Left cardiac atrium (tissue), 4 donors: ENCODE results near the gene PHF21A. TPM values are rescaled to one million over a fixed set of nuclear protein-coding genes. Genes with fewer than 3 reads are reported as not detected.
A peak's percentile ranks its signal among the peaks of the same experiment; 100 is the strongest.

Experiments used
- ATAC-seq, 2 donors: fragments of 200-7000 bp; cut with Tn5 transposase; one replicate each; pipeline ENCODE4 v1.9.1; 2020; ENCODE audit warnings: mild to moderate bottlenecking in 2 of 2, moderate library complexity in 2 of 2
- DNase-seq: peaks from one replicate; pipeline ENCODE4 v3.0.0-alpha.2; 2020
- intact Hi-C, 2 donors: fragments of 100-400 bp; cut with DNase I; formaldehyde crosslinking; loops; one replicate each; pipeline versions ENCODE4 v1.14.1 to v1.15.1; 2022 to 2023
- total RNA-seq, 2 donors: library from RNA; stranded (reverse); fragmentation: NEBNext Ultra II Directional; extraction: Animal tissue kit (Norgen Biotek cat#: 25700); gene quantifications; one replicate each; pipeline ENCODE4 v1.2.1, GENCODE V29; 2021
- donor health status: DM: no; HTN: yes; CAD: no.
- donor health status: DM: no; HTN: yes; CAD: no; lungs with severe emphysema.
- donor health status: DM: yes; HTN: yes; CAD: no.
- donor health status: Dilated cardiomyopathy.

PHF21A gene
- total RNA-seq, 2 donors from 2014 or later: 39.7 to 40.4 TPM

DNA sequence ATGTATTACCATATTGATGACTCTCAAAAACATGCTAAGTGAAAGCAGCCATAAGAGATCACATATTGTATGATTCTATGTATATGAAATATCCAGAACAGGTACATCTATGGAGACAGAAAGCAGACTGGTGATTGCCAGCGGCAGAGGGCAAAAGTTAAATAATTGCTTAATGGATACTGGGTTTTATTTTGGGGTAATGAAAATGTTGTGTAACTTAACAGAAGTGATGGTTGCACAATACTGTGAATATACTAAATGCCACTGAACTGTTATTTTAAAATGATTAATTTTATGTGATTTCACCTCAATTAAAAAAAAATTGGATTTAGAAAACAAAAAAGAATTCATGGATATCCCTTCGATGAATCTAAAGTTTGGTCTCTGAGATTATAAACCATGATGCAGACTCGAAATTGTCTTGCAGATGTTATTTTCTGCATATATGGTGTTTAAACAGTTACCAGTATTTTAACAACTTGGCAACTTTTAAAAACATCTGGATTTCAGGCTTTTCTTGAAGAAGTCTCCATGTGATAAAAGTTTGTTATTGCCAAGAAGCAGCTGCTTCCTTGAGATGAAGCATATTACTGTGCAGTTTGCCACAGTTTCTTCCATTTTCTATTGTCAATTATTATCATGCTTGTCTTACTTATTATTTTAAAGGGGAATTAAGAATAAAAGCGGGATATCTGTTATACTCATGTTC, 160.7 kb downstream of the PHF21A start:
- ATAC-seq (no peak), DNase-seq (no peak)
- intact Hi-C loops: loop anchor here in 1 of 2 donors (10.0 kb wide), 1 partner anchor 354 kb away; no protein-coding TSS in a partner anchor

DNA sequence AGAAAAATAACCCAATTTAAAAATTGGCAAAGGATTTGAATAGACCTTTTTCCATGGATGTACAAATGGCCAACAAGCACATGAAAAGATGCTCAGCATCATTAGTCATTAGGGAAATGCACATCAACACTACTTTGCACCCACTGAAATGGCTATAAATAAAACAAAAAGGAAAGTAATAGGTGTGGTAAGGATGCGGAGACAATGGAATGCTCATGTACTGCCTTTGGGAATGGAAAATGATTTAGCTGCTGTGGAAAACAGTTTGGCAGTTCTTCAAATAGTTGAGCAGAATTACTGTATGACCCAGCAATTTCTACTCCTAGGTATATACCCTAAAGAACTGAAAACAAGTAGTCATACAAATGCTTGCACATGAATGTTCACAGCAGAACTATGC, 161.4 kb downstream of the PHF21A start:
- ATAC-seq: no peak
- DNase-seq: no peak
- intact Hi-C loops: loop anchor here in 1 of 2 donors (10.0 kb wide), 1 partner anchor 355 kb away; no protein-coding TSS in a partner anchor

DNA sequence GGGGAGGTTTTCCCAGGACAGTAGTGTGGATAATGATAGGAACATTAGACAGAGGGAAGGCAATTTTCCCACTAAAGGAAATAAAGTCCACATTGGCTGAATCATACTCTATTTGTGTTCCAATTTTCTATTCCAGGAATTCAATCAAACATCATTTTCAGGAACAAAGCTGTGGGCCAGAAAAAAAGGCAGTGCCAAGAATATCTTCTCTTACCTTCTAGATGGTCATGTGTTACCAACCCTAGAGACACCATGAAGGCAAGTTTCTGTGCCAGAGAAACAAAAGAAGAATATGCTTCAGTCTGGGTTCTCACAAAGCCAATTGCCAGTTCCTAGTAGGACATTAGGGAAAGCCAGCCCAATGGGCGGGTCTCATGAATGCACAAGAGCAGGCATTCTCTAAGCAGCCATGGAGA, 171.3 kb downstream of the PHF21A start:
- DNase-seq (no peak), ATAC-seq (no peak)
- intact Hi-C loops: no loop called here

DNA sequence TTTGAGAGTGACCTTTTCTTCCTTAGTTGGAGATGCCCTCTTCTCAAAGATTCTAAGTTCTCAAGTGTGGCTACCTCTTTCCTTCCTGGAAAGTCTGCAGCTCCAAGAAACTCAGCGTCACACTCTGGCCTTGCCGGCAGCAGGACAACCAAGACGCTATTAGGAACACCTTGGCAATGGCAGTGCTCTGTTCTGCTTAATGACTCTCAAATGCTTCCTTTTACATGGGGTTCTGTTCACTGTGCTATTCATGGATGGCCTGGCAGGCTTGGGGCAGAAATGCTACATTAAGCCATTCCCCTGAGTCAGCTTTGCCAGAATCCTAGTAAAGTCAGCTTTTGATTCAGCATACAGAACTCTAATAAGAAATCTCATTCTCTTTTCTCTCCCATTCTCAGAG, 172.9 kb downstream of the PHF21A start:
- DNase-seq (no peak), ATAC-seq (no peak)
- intact Hi-C loops: no loop called here

DNA sequence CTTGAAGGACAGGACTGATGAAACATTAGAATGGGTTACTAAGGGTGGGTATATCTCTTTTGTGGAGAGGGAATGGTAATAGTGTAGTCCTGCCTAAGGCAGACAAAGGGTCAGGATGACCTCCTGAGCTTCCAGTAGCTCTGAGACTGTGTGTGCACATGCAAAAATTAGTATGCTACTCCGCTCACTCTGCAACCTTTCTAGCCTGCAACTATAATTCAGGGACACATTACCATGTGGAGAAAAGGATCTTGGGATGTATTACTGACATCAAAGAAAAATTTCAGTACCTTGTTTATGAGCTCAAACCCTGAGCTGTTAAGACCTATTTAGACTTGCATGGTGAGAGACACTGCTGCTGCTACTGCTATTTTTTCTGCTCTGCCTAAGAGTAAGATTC, 173.4 kb downstream of the PHF21A start:
- DNase-seq (no peak), ATAC-seq (no peak)
- intact Hi-C loops: no loop called here

DNA sequence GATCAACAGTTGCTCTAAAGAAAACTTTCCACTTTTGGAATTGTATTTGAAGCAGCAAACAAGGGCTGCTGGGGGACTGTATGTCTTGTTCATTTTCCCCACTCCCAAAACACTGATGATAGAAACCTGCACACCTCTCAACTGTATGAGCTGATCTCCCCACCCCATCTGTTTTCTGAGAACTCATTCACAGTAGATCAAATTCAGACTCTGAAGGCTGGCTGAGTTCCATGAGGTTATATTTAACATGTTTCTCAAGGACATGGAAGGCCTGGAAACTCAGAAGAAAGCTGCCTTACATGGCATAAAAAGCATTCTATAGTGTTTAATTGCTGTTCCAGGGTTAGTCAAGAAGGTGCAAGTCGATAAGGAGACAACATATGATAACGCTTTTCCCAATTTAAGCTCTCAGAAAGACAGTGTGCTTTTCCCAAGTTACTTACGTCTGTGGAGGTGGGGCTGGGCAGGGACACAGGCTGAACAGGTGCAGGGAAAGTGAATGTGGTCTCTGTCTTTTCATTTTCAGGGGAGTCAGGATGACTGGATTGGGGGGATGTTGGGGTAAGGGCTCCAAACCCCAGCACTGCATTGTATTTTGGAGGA, 175.8 kb downstream of the PHF21A start:
- no peak for DNase-seq
- ATAC-seq: no peak
- intact Hi-C loops: loop anchor here in 1 of 2 donors (2.0 kb wide), 1 partner anchor 39 kb away; no protein-coding TSS in a partner anchor

DNA sequence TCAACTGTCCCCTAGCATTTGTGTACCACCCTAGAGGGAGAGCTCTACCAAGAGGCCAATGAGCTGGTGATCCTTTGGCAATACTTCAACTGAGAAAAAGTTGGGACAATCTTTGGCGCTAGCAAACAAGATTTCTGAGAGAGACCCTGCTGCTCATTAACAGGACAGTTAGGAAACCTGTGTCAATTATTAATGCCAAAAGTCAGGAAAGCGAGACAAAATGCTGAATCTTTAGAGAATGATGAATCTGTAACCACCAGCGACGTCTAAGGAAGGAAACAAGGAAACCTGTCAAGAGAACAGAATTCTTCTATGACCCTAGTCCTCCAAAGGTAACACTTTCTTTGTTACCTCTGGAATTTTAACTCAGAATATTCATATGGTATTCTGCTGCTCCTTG, 178.9 kb downstream of the PHF21A start:
- intact Hi-C loops: no loop called here
- ATAC-seq: no peak
- no peak for DNase-seq

DNA sequence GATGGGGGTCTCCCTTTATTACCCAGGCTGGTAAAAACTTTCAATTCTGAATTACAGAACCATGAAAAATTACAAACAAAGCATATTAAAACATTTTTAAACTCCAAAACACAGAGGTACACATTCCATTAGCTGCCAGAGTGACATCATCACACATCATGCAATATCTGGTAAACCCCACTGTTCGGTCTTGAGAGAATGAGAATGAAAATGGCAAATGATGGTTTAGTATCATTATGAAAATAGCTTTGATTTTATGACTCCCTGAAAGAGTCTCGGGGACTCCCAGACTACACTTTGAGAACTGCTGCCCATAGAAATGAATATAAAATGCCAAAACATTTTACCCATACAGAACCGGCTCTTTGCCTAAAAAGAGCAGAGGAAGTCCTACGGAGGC, 180.0 kb downstream of the PHF21A start:
- intact Hi-C loops: no loop called here
- DNase-seq (no peak), ATAC-seq (no peak)

DNA sequence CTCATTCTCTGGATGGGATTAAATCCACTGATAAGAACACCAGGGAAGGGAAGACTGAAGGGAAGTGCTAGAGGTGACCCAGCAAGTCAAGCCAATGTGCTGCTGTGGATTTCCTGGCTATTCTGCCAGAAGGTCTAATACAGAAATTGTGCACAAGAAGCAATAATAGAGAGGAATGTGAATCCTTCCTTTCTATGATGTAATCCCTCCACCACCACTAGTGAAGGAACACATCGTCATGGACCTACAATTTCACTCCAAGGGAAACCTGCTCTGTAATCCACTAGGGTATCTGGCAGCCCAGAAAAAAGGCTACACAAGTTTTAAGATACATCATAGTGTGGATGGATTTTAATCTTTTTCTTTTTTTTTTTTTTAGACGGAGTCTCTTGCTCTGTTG, 181.4 kb downstream of the PHF21A start:
- intact Hi-C loops: no loop called here
- ATAC-seq (no peak), DNase-seq (no peak)

DNA sequence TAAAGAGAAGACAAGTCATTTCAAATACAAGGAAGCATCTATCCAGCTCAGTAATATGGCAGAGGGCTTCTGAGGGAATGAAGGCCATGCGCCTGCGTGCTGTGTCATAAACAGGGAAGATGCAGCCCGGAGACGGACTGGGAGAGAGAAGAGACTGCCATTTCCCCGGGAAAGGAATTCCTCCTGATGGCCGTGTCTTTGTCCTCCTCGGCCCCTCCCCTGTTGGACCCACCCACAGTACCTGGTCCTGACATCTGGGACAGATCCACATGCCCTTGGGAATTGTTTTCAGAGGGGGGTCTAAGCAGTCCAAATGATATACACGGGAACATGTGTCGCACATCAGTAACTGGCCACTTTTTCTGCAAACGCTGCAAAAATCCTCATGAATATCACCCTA, 183.3 kb downstream of the PHF21A start:
- no peak for DNase-seq
- intact Hi-C loops: no loop called here
- no peak for ATAC-seq

DNA sequence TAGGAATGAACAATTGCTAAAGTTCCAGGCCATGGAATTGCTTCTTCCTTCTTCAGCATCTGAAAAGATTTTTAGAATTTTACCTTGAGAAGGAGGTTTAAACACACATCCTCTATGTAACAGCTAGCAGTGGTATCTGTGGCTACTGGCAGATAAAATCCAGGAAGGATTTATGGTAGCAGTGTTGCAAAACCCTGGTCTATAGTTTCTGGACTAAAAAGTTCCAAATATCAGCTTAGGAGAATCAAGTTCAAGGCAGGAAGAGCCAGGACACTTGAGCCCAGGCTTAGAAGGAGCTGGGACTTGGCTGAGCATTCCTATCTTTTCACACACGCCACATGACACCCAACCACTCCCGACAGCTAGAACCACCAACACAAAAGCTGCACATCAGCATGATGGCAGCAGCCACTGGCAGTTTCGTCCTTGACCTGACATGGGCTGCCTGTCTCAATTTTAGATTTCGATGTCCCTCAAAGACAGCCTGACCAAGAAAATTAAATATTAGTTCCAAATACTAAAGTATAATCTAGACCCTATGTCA, 184.7 kb downstream of the PHF21A start:
- no peak for ATAC-seq
- no peak for DNase-seq
- intact Hi-C loops: no loop called here

DNA sequence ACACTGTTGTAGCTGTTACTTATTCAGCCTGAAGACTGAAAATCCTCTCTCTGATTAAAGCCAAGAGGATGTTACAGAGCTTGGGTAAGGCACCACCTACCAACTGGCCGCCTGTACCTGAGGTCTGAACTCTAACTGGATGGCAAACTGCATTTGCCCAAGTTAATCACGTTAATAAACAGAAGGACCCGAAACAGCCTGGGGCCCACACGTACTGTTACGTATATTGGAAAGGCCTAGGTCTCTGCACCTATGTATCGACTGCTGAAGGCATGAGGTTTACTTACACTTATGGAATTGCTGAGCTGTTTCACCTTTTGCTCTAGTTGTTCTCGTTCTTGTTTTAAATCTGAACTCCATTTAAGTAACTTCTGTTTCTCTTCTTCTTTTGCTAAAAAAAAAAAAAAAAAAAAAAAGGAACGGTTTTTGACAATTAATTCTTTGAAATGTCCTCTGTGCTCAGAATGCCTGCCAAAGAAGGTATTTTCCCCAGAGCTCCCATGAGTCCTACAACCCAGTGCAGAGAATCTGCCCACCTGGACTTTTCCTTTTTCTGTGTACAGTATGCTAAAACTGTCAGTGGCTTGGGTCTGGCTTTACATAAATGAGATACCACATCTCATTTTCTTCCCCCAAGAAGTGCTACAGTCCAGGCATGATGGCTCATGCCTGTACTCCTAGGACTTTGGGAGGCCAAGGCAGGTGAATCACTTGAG, 185.7 kb downstream of the PHF21A start:
- ATAC-seq: no peak
- no peak for DNase-seq
- intact Hi-C loops: no loop called here

DNA sequence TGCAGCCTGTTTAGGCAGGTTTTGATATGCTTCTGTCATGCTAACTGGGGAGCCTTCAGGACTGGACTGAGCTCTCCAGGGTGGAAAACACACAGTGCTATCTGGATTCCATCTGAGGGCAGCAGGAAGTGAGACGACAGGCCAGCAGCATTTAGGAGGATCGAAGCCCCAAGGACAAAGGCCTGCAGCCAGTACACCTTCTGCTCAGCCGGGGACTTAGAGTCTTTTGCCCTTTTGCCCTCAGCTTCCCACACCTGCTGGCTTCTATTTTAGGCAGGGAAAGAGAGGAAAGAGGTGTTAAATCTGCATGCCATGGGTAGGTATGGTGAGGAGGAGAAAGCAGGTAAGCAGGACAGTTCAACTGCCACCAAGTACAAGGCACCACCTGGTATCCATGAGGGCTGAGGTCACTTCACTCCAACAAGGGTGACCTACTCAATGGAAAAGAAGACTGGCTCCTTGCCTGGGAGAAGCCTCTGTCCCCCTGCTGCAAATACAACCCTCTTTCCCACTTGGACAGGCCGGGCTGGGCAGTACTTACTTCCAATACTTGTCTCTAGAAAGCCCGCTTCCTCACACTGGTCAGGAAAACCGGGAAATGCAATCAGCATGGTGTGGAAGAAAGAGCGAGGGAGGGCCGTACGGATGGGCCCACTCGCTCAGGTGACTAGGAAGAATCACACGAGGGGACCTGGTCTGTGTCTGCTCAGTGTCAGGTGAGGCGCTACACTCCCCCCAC, 186.5 kb downstream of the PHF21A start:
- DNase-seq (no peak), ATAC-seq (no peak)
- intact Hi-C loops: no loop called here

DNA sequence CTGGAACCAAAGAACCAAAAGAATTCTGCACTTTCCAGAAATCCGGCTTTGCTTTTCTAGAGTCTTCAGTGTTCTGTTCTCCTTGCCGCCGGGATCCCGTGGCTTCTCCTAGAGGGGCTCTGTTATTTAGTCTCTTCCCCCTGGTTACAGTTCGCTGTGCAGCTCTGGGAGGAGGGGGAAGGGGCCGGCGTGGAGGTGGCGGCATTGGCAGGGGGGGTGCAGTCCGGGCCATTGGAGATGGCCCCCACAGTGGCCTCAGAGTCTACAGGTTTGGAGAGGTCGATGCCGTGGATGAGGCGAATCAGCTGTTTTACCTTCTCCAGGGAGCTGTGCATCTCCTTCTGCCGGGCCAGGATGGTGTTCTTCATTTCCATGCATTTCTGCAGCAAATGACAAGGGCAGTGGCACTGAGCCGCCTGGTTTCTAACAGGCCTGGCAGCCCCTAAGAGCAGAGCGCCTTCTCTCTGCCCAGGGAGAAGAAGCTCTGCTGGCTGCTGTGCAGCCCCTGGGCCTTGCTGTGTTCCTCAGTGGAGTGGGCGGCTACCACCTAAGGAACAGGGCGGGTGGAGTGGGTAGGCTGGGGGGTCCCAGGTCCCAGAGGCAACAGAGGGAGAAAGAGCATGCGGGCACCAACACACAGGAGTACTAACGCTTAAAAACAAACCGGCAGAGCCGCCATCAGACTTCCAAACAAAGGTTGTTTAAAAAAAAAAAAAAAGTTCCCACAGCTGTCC, 187.2 kb downstream of the PHF21A start:
- no peak for ATAC-seq
- DNase-seq: no peak
- intact Hi-C loops: no loop called here

DNA sequence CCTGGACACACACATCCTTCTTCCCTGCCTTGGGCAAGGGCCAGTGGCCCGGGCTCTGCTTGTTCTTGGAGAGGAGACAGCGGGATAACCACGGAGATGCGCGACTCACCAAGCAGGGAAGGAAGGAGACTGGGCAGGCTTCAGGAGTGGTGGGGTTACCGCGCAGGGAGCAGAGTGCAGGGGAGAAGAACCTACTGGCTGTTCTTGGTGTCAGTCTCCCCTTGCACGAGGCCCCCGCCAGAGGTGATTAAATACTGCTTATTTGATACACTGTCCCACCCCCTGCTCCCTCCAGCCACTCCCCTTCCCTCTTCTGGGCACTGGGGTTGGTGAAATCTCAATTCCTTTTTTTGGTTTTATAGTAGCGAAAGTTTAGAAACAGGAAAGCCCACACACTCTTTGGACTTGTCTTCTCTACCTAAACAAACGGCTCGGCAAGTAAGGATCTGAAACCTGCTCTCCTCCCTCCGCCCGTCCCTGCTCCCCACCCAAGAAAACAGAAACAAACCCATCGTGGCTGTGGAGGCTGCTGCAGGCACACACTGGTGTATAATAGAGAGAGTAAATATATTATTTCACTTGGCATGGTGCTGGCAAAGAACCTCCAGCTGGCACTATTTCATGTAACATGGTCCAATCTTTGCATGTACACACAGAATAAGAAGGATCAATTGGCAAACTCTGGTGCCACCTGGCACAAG, 188.0 kb downstream of the PHF21A start:
- intact Hi-C loops: no loop called here
- no peak for ATAC-seq
- DNase-seq: no peak

DNA sequence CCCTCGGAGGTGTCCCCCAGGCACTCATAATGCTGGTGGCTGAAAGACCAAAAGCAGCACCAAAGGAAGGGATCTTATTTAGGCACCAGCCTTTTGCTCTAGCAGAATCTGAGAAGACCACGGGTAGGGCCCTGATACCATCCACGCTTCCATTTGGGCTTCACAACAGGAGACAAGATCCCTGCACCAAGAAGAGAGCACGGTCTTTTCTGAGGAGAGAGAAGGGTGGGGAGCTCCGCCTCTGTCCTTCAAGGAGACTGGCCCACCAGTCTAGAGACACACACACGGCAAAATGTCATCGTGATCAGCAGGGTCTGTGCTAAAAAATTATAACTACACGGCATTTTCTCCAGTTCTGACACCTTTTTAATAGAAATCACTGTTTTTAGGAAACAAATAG, 189.0 kb downstream of the PHF21A start:
- intact Hi-C loops: no loop called here
- ATAC-seq (no peak), DNase-seq (no peak)

DNA sequence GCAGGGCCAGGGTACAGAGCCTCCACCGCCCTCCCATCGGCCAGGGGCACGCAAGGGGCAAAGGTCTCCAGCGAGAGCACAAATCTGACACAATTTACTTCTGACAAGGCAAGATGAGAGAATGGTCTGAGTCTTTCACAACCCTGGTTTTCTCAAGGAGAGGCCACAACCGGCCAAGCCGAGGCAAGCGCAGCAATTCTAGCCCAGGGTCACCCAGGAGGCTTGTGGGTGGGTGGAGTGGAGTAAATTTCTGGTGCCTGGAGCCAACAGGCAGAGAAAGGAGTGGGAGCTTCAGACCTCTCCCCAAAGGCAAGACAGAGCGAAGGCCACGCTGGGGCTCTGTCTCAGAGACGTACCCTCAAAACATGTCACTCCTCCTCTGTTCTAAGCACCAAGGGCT, 189.5 kb downstream of the PHF21A start:
- no peak for DNase-seq
- ATAC-seq: peak in 1 of 2 donors; percentile 25
- intact Hi-C loops: no loop called here

DNA sequence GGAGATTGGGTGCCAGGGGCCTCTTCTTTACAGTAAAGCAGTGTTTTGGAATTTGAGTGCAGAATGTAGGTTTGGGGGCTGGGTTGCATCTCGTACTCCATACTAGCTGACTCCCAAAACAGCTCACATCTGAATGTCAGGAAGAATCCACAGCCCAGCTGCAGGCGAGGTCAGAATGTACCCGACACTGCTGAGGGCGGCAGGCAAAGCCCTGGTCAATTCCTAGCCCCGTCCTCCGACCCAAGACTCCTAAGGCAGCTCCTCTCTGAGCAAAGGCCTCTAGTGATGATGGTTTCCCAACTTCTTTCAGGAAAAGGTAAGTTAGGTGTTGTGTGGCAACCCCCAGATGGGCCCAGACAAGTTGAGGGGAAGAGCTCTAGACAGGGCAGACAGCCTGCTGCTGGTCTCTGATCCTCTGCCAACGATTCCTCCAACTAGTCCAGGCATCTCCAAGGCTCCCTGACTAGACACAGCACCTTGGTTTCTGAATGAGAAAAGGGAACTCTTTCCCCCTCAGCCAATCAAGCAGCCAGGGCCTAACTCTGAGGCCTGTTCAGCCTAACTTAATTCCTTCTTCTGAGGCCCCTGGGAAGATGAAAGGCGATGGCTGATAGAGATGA, 190.2 kb downstream of the PHF21A start:
- intact Hi-C loops: no loop called here
- ATAC-seq (no peak), DNase-seq (no peak)
